Measurements from ENCODE around the gene TRIAP1. TPM values are rescaled to one million over a fixed set of nuclear protein-coding genes. Genes with fewer than 3 reads are reported as not detected.

TRIAP1 gene
- total RNA-seq, 1 donor from 2014 or later = 12.1 TPM

DNA sequence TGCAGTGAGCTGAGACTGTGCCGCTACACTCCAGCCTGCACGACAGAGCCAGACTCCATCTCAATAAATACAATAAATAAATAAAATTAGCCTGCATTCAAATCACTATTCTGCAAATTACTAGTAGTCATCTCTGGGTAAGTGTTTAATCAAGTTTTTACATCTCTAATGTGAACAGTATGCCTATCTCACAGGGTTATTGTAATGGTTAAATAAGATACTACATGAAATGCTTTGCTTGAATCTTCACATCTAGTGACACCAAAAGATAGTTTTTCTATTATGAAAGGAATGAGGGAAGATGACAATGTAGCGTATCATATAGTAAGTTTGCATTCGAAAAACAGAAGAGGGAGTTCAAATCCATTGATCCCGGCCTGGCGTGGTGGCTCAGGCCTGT is 21.3 kb upstream of the TRIAP1 start:
- TF ChIP-seq, protein P1, sequence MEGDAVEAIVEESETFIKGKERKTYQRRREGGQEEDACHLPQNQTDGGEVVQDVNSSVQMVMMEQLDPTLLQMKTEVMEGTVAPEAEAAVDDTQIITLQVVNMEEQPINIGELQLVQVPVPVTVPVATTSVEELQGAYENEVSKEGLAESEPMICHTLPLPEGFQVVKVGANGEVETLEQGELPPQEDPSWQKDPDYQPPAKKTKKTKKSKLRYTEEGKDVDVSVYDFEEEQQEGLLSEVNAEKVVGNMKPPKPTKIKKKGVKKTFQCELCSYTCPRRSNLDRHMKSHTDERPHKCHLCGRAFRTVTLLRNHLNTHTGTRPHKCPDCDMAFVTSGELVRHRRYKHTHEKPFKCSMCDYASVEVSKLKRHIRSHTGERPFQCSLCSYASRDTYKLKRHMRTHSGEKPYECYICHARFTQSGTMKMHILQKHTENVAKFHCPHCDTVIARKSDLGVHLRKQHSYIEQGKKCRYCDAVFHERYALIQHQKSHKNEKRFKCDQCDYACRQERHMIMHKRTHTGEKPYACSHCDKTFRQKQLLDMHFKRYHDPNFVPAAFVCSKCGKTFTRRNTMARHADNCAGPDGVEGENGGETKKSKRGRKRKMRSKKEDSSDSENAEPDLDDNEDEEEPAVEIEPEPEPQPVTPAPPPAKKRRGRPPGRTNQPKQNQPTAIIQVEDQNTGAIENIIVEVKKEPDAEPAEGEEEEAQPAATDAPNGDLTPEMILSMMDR (IDR thresholded peaks at IDR 0.05) = no peak
- no peaks in the 10 kb centered on the region for H3K9me3 ChIP-seq
- H3K4me1 ChIP-seq = peaks cover 8 to 32% of the 10 kb centered on the region in 2 donors
- intact Hi-C loops (cut with DNase I) = no loop called here
- no peaks in the 10 kb centered on the region for H3K27me3 ChIP-seq
- H3K27ac ChIP-seq = no peak overlapping the region
- no peak for DNase-seq (ENCODE audit: low spot score in 2 of 2)
- peaks cover 32 to 36% of the 10 kb centered on the region in 2 donors for H3K36me3 ChIP-seq
- H3K4me3 ChIP-seq = no peak overlapping the region

DNA sequence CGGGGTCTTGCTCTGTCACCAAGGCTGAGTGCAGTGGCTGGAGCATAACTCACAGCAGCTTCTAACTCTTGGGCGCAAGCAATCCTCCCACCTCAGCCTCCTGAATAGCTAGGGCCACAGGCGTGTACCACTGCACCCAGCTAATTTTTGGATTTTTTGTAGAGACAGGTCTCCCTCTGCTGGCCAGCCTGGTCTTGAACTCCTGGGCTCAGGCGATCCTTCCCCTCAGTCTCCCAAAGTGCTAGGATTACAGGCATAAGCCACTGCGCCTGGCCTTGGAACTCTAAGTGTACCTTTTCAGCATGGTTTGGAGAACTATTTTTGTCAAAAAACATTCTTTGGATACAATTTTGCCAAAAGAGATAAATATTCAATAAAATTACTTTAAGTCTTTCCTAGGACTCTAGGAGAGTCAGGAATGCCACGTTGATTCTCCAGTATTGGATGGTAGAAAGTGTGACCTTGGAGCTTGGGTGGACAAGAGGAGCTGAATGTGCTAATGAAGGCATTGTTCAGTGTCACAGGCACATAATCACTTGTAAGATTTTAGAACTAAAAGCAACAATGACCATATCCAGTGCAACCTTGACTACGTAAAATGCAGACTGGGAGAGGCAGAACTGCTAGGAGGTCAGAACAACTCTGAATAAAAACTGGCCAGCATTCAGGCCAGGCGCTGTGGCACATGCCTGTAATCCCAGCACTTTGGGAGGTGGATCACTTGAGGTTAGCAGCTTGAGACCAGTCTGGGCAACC is 20.6 kb upstream of the TRIAP1 start:
- Histone ChIP-seq H3K4me1 (peaks cover 8 to 32% of the 10 kb centered on the region in 2 donors), H3K27ac (no peak overlapping the region), H3K4me3 (peak overlapping the region in 1 of 2 donors; percentile 2), H3K36me3 (peaks cover 36 to 43% of the 10 kb centered on the region in 2 donors), H3K27me3 (no peaks in the 10 kb centered on the region), H3K9me3 (no peaks in the 10 kb centered on the region)
- intact Hi-C loops (cut with DNase I) = no loop called here
- DNase-seq (ENCODE audit: low spot score in 2 of 2) = no peak
- TF ChIP-seq, protein P1 (IDR thresholded peaks at IDR 0.05) = peak; percentile 25 to 46 (median 33)

DNA sequence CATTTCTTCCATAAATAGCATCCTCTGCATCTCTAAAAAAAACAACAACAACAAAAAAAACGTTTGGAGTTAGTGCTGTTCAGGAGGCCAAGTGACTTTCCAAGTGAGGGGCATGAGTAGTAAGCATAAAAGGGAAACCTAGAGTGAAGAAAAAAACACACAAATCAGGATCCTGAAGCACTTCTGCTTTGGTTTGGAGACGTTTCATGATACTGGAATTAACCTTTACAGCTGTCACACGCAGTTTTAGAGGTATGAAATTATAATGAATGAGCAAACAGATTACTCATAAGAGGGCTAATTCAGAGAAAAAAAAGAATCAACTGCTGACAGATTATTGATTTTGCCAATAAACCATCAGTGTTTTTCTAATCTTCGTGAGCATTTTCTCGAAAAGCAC is 19.6 kb upstream of the TRIAP1 start:
- Histone ChIP-seq H3K4me3 (no peak overlapping the region), H3K27me3 (no peaks in the 10 kb centered on the region), H3K36me3 (peaks cover 44 to 53% of the 10 kb centered on the region in 2 donors), H3K27ac (no peak overlapping the region), H3K9me3 (no peaks in the 10 kb centered on the region), H3K4me1 (peaks cover 8 to 27% of the 10 kb centered on the region in 2 donors)
- intact Hi-C loops (cut with DNase I) = no loop called here
- no peak for DNase-seq (ENCODE audit: low spot score in 2 of 2)
- TF ChIP-seq, protein P1 (IDR thresholded peaks at IDR 0.05) = no peak

DNA sequence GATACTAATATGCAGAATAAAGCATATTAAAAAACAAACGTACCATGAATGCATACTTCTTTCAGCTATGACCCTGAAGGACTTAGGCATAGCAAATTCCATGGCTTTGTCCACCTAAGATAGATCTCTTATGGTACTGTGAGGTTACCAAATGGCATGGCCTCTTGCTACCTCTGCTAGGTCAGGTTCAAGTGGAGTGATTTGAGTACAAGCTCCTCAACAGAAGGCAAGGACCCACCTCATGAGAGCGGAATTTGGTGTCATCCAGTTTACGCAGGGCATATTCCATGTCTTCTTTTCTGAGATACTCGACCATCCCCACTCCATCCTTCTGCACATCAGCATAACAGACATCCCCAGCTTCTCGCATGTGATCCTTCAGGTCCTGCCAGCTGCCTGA is 17.5 kb upstream of the TRIAP1 start:
- Histone ChIP-seq H3K27me3 (no peaks in the 10 kb centered on the region), H3K4me1 (peaks cover under 1 to 18% of the 10 kb centered on the region in 2 donors), H3K9me3 (no peaks in the 10 kb centered on the region), H3K36me3 (peaks cover 64 to 74% of the 10 kb centered on the region in 2 donors), H3K4me3 (no peak overlapping the region), H3K27ac (no peak overlapping the region)
- intact Hi-C loops (cut with DNase I) = no loop called here
- DNase-seq (ENCODE audit: low spot score in 2 of 2) = no peak
- TF ChIP-seq, protein P1 (IDR thresholded peaks at IDR 0.05) = no peak

DNA sequence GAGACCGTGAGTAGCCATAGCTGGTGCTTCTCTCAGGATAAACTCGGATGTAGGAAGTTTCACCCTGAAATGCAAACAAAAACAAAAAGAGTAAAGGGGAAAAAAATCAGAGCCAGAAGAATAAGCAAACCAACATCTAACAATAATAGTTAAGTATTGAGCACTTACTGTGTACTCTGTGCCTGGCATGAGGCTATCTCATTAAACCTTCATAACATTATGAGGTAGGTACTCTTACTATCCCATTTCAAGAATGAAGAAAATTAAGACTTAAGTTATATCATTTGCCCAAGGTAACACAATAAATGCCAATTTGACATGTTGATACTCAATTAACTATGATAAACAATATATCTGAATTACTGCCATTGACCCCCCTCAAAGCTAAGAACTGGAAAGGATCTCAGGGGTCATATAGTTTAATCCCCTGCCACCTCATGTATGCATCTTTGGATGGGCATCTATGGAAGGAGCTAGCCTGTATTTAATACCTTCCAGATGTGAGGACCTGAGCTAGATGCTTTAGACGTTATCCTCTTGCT is 16.0 kb upstream of the TRIAP1 start:
- Histone ChIP-seq H3K36me3 (peaks cover 78 to 85% of the 10 kb centered on the region in 2 donors), H3K4me1 (peaks cover 0 to 13% of the 10 kb centered on the region in 2 donors), H3K27ac (no peak overlapping the region), H3K9me3 (no peaks in the 10 kb centered on the region), H3K4me3 (no peak overlapping the region), H3K27me3 (no peaks in the 10 kb centered on the region)
- intact Hi-C loops (cut with DNase I) = no loop called here
- no peak for DNase-seq (ENCODE audit: low spot score in 2 of 2)
- TF ChIP-seq, protein P1 (IDR thresholded peaks at IDR 0.05) = no peak
